Spleen (tissue), 11 donors: Measurements from ENCODE around the gene PCLO. TPM values are rescaled to one million over a fixed set of nuclear protein-coding genes. Genes with fewer than 3 reads are reported as not detected.

ENCODE experiments used
- DNase-seq: peaks from one replicate; pipeline ENCODE4 v3.0.0-alpha.2; 2020
- H3K27ac ChIP-seq, 8 donors: fragments of 200-600 bp; sonication (generic) in 7 of 8; 1 replicate in 4 of 8; 2 replicates in 4 of 8; pipeline versions ENCODE4 v1.5.0 to v1.8.0; 2016 to 2021; ENCODE audit warnings: inconsistent platforms in 4 of 8, mild to moderate bottlenecking in 4 of 8, moderate library complexity in 1 of 8
- H3K27me3 ChIP-seq, 7 donors: fragments of 200-600 bp; sonication (generic) in 6 of 7; replicated peaks in 1 of 7; 1 replicate in 4 of 7; 2 replicates in 3 of 7; pipeline versions ENCODE4 v1.5.0 to v1.8.0; 2016 to 2021; ENCODE audit warnings: inconsistent platforms in 3 of 7, mild to moderate bottlenecking in 1 of 7
- H3K36me3 ChIP-seq, 6 donors: fragments of 200-600 bp; sonication (generic) in 5 of 6; 1 replicate in 4 of 6; 2 replicates in 2 of 6; pipeline versions ENCODE4 v1.5.0 to v1.8.0; 2016 to 2021; ENCODE audit warnings: inconsistent platforms in 2 of 6
- H3K4me1 ChIP-seq, 6 donors: fragments of 200-600 bp; sonication (generic) in 5 of 6; 1 replicate in 3 of 6; 2 replicates in 3 of 6; pipeline versions ENCODE4 v1.5.0 to v1.8.0; 2016 to 2021; ENCODE audit warnings: inconsistent platforms in 3 of 6
- H3K4me3 ChIP-seq, 8 donors: fragments of 200-600 bp; sonication (generic) in 7 of 8; 1 replicate in 4 of 8; 2 replicates in 4 of 8; pipeline versions ENCODE4 v1.5.0 to v1.8.0; 2016 to 2021; ENCODE audit warnings: inconsistent platforms in 4 of 8, mild to moderate bottlenecking in 4 of 8, moderate library complexity in 2 of 8
- H3K9me3 ChIP-seq, 8 donors: fragments of 200-600 bp; sonication (generic) in 7 of 8; 1 replicate in 4 of 8; 2 replicates in 4 of 8; pipeline versions ENCODE4 v1.5.0 to v1.8.0; 2016 to 2021; ENCODE audit warnings: inconsistent platforms in 4 of 8
- CTCF ChIP-seq, 11 experiments: fragments of 200-600 bp in 7 of 11; fragments of 450-650 bp in 4 of 11; sonication (generic) in 4 of 11; IDR thresholded peaks in 8 of 11; conservative IDR thresholded peaks in 3 of 11; 1 replicate in 7 of 11; 2 replicates in 4 of 11; pipeline versions ENCODE4 v1.4.0 to v1.8.0; 2016 to 2021; ENCODE audit warnings: antibody characterized with exemption in 11 of 11, inconsistent platforms in 4 of 11, mild to moderate bottlenecking in 1 of 11
- POLR2A ChIP-seq, 3 donors: fragments of 450-650 bp; IDR thresholded peaks; one replicate each; pipeline ENCODE4 v1.5.1; 2017; ENCODE audit warnings: antibody characterized with exemption in 3 of 3, mild to moderate bottlenecking in 1 of 3
- POLR2AphosphoS5 ChIP-seq, 3 donors: sonication (generic); formaldehyde crosslinking; IDR thresholded peaks; one replicate each; pipeline ENCODE4 v1.5.1; 2017; ENCODE audit warnings: antibody characterized with exemption in 3 of 3
- WGBS, 5 donors: extraction: QIAGEN DNeasy Blood & Tissue Kit in 3 of 5; methylation state at CpG; one replicate each; pipeline versions ENCODE4 v1.1.5 to v1.1.7; 2013 to 2018; 5-methylcytosine and 5-hydroxymethylcytosine counted together
- intact Hi-C: fragments of 100-400 bp; cut with DNase I; formaldehyde crosslinking; loops from one replicate; pipeline ENCODE4 v1.15.0; 2023; ENCODE audit warnings: low total_unique reads
- polyA plus RNA-seq, 3 donors: library from polyadenylated mRNA; stranded (reverse); fragments of 200-250 nt; gene quantifications; one replicate each; pipeline ENCODE4 v1.2.1, GENCODE V29; 2013
- total RNA-seq, 7 donors: library from RNA; depleted of rRNA in 3 of 7; stranded (reverse); fragments of >200 nt in 3 of 7; fragmentation: NEBNext Ultra II Directional in 4 of 7; extraction: Animal tissue kit (Norgen Biotek cat#: 25700) in 4 of 7; gene quantifications; one replicate each; pipeline versions ENCODE4 v1.1.0 to v1.2.1, GENCODE V29; 2016 to 2021
- donor health status: healthy with polysubstance abuse.
- donor health status: DM: no; HTN: no; CAD: no; lungs with moderate emphysema.
- donor health status: DM: no; HTN: no; CAD: no.
- donor health status: Bipolar disorder and iron deficiency.
- donor health status: healthy.
- donor health status: DM: no; HTN: no; CAD: no.
- donor health status: DM: yes; HTN: yes; CAD: no.

PCLO gene
- total and polyA plus RNA-seq, 10 donors: 0.05 to 9.9 (median 1.8) TPM

GRCh38 chr7:83201355-83201754 is 38.7 kb upstream of the PCLO start:
- TF ChIP-seq POLR2A (IDR thresholded peaks at IDR 0.05) (no peak), CTCF (IDR thresholded peaks at IDR 0.05 in 8 of 11, conservative IDR thresholded peaks at IDR 0.05 in 3 of 11) (no peak), POLR2AphosphoS5 (IDR thresholded peaks at IDR 0.05) (no peak)

GRCh38 chr7:83190659-83191389 is 28.1 kb upstream of the PCLO start:
- H3K4me1 ChIP-seq: no peaks in the 10 kb centered on the region
- H3K27ac ChIP-seq: no peak overlapping the region
- peaks cover 0 to 6% (median 0%) of the 10 kb centered on the region in 8 donors for H3K9me3 ChIP-seq
- no peak for DNase-seq
- no peaks in the 10 kb centered on the region for H3K27me3 ChIP-seq
- intact Hi-C loops: no loop called here
- no peak overlapping the region for H3K4me3 ChIP-seq
- TF ChIP-seq POLR2A (IDR thresholded peaks at IDR 0.05) (no peak), CTCF (IDR thresholded peaks at IDR 0.05 in 8 of 11, conservative IDR thresholded peaks at IDR 0.05 in 3 of 11) (no peak), POLR2AphosphoS5 (IDR thresholded peaks at IDR 0.05) (no peak)
- no peaks in the 10 kb centered on the region for H3K36me3 ChIP-seq

More at GRCh38 chr7:83201355-83201754, 38.7 kb upstream of the PCLO start:
- Histone ChIP-seq H3K4me1 (no peaks in the 10 kb centered on the region), H3K27ac (no peak overlapping the region), H3K36me3 (no peaks in the 10 kb centered on the region), H3K27me3 (no peaks in the 10 kb centered on the region), H3K9me3 (peaks cover 0 to 8% (median 0%) of the 10 kb centered on the region in 8 donors), H3K4me3 (no peak overlapping the region)
- 89 to 98% (median 93%) methylated on average over 1 of the region's 1 CpG for WGBS, 5 donors
- intact Hi-C loops: no loop called here
- no peak for DNase-seq

- no peak overlapping the region for H3K27ac ChIP-seq
- TF ChIP-seq POLR2AphosphoS5 (IDR thresholded peaks at IDR 0.05) (no peak), CTCF (IDR thresholded peaks at IDR 0.05 in 8 of 11, conservative IDR thresholded peaks at IDR 0.05 in 3 of 11) (no peak), POLR2A (IDR thresholded peaks at IDR 0.05) (no peak)
- intact Hi-C loops: no loop called here
Measured at GRCh38 chr7:83178796-83179195, 16.1 kb upstream of the PCLO start.

GRCh38 chr7:83178066-83178465 is 15.4 kb upstream of the PCLO start:
- Histone ChIP-seq H3K27ac (no peak overlapping the region), H3K4me3 (no peak overlapping the region), H3K4me1 (no peaks in the 10 kb centered on the region), H3K9me3 (peaks cover 0 to 30% (median 17%) of the 10 kb centered on the region in 8 donors), H3K36me3 (no peaks in the 10 kb centered on the region), H3K27me3 (no peaks in the 10 kb centered on the region)
- intact Hi-C loops: no loop called here
- no peak for TF ChIP-seq POLR2A (IDR thresholded peaks at IDR 0.05)
- no peak for DNase-seq
- WGBS, 5 donors: 77 to 85% (median 79%) methylated on average over 4 of the region's 4 CpGs

More at GRCh38 chr7:83178796-83179195, 16.1 kb upstream of the PCLO start:
- WGBS, 5 donors: 64 to 86% (median 79%) methylated on average over 1 of the region's 1 CpG
- no peak for DNase-seq
- peaks cover 0 to 34% (median 24%) of the 10 kb centered on the region in 8 donors for H3K9me3 ChIP-seq
- H3K4me3 ChIP-seq: no peak overlapping the region
- no peaks in the 10 kb centered on the region for H3K36me3 ChIP-seq
- H3K27me3 ChIP-seq: no peaks in the 10 kb centered on the region
- no peaks in the 10 kb centered on the region for H3K4me1 ChIP-seq
